ENCODE results near the gene PNPLA5. TPM values are rescaled to one million over a fixed set of nuclear protein-coding genes. Genes with fewer than 3 reads are reported as not detected.

PNPLA5 gene
- total RNA-seq, 1 experiment from 2014 or later, result not detected

DNA sequence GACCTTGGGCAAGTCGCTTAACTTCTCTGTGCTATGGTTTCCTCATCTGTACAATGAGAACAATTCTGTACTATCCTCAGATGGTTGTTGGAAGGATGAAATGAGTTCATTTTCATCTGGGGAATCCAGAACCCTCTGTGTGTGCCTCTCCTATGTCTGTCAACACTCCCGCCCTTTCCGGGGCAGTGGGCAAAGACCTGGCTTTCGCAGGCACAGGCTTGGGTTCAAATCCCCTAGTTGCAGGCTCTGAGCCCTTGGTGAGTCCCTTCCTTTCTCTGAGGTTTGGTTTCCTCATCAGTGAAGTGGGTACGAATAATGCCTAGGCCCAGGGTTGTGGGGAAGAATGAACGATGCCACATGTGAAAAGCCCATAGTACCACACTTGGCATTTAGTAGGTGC, 6.0 kb downstream of the PNPLA5 start:
- Histone ChIP-seq H3K4me2 (no peak overlapping the region), H3K79me2 (ENCODE audit: low read depth) (no peaks in the 10 kb centered on the region), H4K20me1 (ENCODE audit: insufficient read depth) (no peaks in the 10 kb centered on the region), H3K27me3 (ENCODE audit: insufficient read depth, low read depth) (peaks cover 36% of the 10 kb centered on the region), H3F3A (ENCODE audit: insufficient read depth, low read depth) (no peaks in the 10 kb centered on the region), H3K27ac (no peak overlapping the region), H3K4me1 (replicated peaks; ENCODE audit: insufficient read depth) (no peaks in the 10 kb centered on the region), H3K4me3 (no peak overlapping the region), H3K36me3 (ENCODE audit: low read depth) (no peaks in the 10 kb centered on the region), H2AFZ (no peak overlapping the region), H3K9me3 (ENCODE audit: insufficient read depth, low read depth) (no peaks in the 10 kb centered on the region), H3K9me2 (ENCODE audit: insufficient read depth) (no peaks in the 10 kb centered on the region)
- ChIA-PET POLR2A (ENCODE audit: unreplicated experiment) (no interaction called here), CTCF (interaction anchor here (0.6 kb wide), 1 partner anchor 35 kb away, joined by 5 read pairs; no protein-coding TSS in a partner anchor)
- intact Hi-C loops (cut with micrococcal nuclease; ENCODE audit: unreplicated experiment), result loop anchor here (5.0 kb wide), 1 partner anchor 62 kb away; no protein-coding TSS in a partner anchor
- TF ChIP-seq CTCF (conservative IDR thresholded peaks at IDR 0.05) (no peak), EZH2 (IDR thresholded peaks at IDR 0.05; ENCODE audit: low read depth) (no peak)
- BruUV-seq (replicated peaks), result no TSS peak
- no peak for DNase-seq

- Histone ChIP-seq H3K9me2 (ENCODE audit: insufficient read depth) (no peaks in the 10 kb centered on the region), H3K4me3 (no peak overlapping the region), H3K9me3 (ENCODE audit: insufficient read depth, low read depth) (no peaks in the 10 kb centered on the region), H3K79me2 (ENCODE audit: low read depth) (no peaks in the 10 kb centered on the region), H3K36me3 (ENCODE audit: low read depth) (no peaks in the 10 kb centered on the region), H3K4me1 (replicated peaks; ENCODE audit: insufficient read depth) (no peaks in the 10 kb centered on the region), H3F3A (ENCODE audit: insufficient read depth, low read depth) (no peaks in the 10 kb centered on the region), H3K4me2 (no peak overlapping the region), H3K27me3 (ENCODE audit: insufficient read depth, low read depth) (peaks cover 35% of the 10 kb centered on the region), H4K20me1 (ENCODE audit: insufficient read depth) (no peaks in the 10 kb centered on the region), H3K27ac (no peak overlapping the region), H2AFZ (no peak overlapping the region)
- ChIA-PET CTCF (interaction anchor here (0.6 to 0.7 kb wide), 2 partner anchors 35 to 61 kb away, joined by 4 to 5 read pairs; no protein-coding TSS in a partner anchor), POLR2A (ENCODE audit: unreplicated experiment) (interaction anchor here (0.7 kb wide), 2 partner anchors 9 to 482 kb away, joined by 3 to 4 read pairs; no protein-coding TSS in a partner anchor)
- no TSS peak for BruUV-seq (replicated peaks)
- TF ChIP-seq EZH2 (IDR thresholded peaks at IDR 0.05; ENCODE audit: low read depth) (no peak), CTCF (conservative IDR thresholded peaks at IDR 0.05) (peak; percentile 53; the same call in 1 of the 2 replicates)
- intact Hi-C loops (cut with micrococcal nuclease; ENCODE audit: unreplicated experiment), result loop anchor here (5.0 kb wide), 1 partner anchor 62 kb away; no protein-coding TSS in a partner anchor
- DNase-seq, result no peak
These were observed 6.5 kb downstream of the PNPLA5 start for GRCh38 chr22:43885319-43885671.

GRCh38 chr22:43884600-43885318, 7.1 kb downstream of the PNPLA5 start:
- H3K9me2 ChIP-seq (ENCODE audit: insufficient read depth), result no peaks in the 10 kb centered on the region
- no peak overlapping the region for H3K4me2 ChIP-seq
- H3K79me2 ChIP-seq (ENCODE audit: low read depth), result no peaks in the 10 kb centered on the region
- CTCF ChIA-PET, result interaction anchor here (0.7 to 0.8 kb wide), 3 partner anchors 8 to 72 kb away, joined by 3 to 4 read pairs (median 4); no protein-coding TSS in a partner anchor
- DNase-seq, result peak in 1 of 2 experiments; percentile 60
- intact Hi-C loops (cut with micrococcal nuclease; ENCODE audit: unreplicated experiment), result loop anchor here (5.0 kb wide), 1 partner anchor 63 kb away; no protein-coding TSS in a partner anchor
- no peaks in the 10 kb centered on the region for H3K4me1 ChIP-seq (replicated peaks; ENCODE audit: insufficient read depth)
- no peaks in the 10 kb centered on the region for H3F3A ChIP-seq (ENCODE audit: insufficient read depth, low read depth)
- no peak overlapping the region for H2AFZ ChIP-seq
- no peaks in the 10 kb centered on the region for H3K36me3 ChIP-seq (ENCODE audit: low read depth)
- no peaks in the 10 kb centered on the region for H3K9me3 ChIP-seq (ENCODE audit: insufficient read depth, low read depth)
- no peaks in the 10 kb centered on the region for H4K20me1 ChIP-seq (ENCODE audit: insufficient read depth)
- POLR2A ChIA-PET (ENCODE audit: unreplicated experiment), result interaction anchor here (0.7 kb wide), 2 partner anchors 10 to 482 kb away, joined by 3 to 4 read pairs; no protein-coding TSS in a partner anchor
- H3K27me3 ChIP-seq (ENCODE audit: insufficient read depth, low read depth), result peaks cover 35% of the 10 kb centered on the region
- no TSS peak for BruUV-seq (replicated peaks)
- TF ChIP-seq CTCF (conservative IDR thresholded peaks at IDR 0.05), result peak; percentile 91
- TF ChIP-seq EZH2 (IDR thresholded peaks at IDR 0.05; ENCODE audit: low read depth), result no peak
- H3K4me3 ChIP-seq, result no peak overlapping the region
- H3K27ac ChIP-seq, result no peak overlapping the region
